Measurements from ENCODE around the gene DND1.

- no peak for TF ChIP-seq CTCF (IDR thresholded peaks at IDR 0.05)
- TF ChIP-seq POLR2A (IDR thresholded peaks at IDR 0.05) = no peak
These were observed 5.6 kb upstream of the DND1 start for GRCh38 chr5:140678993-140679392.

Data from adrenal gland (tissue), 5 donors.